Measurements from ENCODE around the gene NPHS1.

The NPHS1 gene

DNA sequence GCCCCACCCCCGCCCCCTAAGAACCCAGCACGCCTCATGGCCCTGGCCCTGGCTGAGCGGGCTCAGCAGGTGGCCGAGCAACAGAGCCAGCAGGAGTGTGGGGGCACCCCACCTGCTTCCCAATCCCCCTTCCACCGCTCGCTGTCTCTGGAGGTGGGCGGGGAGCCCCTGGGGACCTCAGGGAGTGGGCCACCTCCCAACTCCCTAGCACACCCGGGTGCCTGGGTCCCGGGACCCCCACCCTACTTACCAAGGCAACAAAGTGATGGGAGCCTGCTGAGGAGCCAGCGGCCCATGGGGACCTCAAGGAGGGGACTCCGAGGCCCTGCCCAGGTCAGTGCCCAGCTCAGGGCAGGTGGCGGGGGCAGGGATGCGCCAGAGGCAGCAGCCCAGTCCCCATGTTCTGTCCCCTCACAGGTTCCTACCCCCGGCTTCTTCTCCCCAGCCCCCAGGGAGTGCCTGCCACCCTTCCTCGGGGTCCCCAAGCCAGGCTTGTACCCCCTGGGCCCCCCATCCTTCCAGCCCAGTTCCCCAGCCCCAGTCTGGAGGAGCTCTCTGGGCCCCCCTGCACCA, 65.0 kb downstream of the NPHS1 start:
- DNase-seq, result no peak

DNA sequence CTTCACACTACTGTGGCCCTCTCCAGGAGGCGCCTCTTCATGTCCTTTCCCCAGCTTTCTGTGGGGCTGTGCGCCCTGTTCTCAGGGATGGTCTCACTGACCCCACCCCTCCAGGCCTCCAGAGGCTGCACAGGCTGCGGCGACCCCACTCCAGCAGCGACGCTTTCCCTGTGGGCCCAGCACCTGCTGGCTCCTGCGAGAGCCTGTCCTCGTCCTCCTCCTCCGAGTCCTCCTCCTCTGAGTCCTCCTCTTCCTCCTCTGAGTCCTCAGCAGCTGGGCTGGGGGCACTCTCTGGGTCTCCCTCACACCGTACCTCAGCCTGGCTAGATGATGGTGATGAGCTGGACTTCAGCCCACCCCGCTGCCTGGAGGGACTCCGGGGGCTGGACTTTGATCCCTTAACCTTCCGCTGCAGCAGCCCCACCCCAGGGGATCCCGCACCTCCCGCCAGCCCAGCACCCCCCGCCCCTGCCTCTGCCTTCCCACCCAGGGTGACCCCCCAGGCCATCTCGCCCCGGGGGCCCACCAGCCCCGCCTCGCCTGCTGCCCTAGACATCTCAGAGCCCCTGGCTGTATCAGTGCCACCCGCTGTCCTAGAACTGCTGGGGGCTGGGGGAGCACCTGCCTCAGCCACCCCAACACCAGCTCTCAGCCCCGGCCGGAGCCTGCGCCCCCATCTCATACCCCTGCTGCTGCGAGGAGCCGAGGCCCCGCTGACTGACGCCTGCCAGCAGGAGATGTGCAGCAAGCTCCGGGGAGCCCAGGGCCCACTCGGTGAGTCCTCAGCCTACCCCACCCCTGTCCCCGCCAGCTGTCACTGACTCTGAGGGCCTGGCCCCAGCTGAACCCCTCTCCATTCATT, 65.8 kb downstream of the NPHS1 start:
- no peak for DNase-seq

DNA sequence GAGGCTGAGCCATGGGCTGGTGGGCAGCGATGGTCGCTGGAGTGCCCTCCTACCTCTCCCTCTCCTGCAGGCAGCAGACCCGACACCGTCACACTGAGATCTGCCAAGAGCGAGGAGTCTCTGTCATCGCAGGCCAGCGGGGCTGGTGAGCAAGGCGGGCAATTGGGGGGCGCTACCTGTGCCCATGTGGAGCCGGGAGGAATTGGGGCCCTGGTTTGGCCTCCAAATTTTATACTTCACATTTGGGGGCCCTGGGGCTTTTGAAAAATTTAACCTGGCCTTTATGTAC, 67.0 kb downstream of the NPHS1 start:
- no peak for DNase-seq

DNA sequence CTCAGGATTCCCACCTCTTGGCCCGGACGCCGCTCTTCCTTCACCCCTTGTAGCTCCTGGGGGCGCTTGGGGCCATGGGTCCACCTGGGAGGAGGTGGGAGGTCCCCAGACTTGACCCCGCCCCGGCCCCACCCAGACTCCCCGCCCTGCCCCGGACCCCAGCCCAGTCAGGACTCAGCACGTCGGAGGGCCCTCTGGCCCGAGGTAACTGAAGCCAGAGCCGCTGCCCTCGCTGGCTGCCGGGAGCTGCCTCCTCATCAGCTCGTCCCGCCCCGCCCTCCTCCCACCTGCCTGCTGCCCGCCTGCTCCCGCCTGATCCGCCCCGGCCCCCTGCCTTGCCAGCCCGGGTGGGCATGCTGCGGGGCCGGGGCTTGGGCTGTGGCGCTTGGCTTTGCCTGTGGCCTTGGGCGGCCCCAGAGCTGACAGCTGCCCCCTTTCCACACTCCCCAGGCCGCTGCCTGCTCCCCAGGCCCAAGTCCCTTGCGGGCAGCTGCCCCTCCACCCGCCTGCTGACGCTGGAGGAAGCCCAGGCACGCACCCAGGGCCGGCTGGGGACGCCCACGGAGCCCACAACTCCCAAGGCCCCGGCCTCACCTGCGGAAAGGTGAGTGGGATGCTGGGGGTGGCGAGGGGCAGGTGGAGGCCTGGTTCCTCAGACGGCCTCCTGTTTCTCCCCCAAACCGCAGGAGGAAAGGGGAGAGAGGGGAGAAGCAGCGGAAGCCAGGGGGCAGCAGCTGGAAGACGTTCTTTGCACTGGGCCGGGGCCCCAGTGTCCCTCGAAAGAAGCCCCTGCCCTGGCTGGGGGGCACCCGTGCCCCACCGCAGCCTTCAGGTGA, 67.6 kb downstream of the NPHS1 start:
- DNase-seq, result no peak

DNA sequence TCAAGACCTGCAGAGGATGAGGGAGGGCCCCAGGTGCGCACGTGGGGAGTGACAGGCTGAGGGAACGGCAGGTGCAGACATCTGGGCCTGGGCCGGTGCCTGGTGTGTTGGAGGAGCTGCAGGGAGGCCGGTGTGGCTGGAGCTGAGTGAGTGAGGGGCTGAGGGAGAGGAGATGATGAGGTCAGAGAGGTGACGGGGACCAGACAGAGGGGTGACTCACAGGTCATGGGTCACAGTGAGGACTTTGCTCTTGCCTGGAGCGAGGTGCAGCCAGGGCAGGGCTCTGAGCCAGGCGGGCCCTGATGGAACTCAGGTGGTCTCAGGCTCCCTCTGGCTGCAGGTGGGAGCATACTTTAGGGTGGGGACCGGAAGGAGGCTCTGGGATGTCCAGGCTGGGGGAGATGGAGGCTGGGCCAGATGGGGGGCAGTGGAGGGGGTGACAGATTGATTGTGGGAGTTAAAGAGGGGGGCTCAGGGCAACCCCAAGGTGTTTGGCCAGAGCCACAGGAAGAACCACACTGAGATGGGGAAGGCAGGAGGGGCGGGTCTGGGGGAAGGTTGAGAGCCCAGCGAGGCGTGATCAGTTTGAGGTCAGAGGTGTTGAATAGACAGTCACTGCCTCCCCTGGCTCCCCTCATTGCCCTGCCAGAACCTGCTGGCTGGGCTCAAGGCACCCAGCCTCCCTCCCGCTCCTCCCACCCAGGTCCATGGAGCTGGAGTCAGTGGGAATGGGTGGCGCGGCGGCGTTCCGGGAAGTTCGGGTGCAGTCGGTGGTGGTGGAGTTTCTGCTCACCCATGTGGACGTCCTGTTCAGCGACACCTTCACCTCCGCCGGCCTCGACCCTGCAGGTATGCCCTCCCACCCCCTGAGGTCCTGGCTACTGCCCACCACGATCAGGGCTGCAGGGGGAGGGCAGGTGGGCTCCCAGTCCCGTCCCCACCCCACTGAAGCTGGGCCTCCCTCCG, 68.6 kb downstream of the NPHS1 start:
- no peak for DNase-seq

DNA sequence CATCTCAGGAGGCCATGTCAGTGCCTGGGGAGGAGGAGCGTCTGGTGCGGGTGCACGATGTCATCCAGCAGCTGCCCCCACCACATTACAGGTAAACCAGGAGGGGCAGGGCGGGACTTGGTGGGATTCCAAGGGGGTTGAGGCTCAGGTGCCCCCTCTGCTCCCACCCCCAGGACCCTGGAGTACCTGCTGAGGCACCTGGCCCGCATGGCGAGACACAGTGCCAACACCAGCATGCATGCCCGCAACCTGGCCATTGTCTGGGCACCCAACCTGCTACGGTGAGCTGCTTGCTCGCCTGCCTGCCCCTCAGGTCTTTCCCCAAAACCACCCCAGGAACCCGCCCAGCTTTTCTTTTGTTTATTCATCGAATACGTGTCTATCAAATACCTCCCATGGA, 69.7 kb downstream of the NPHS1 start:
- no peak for DNase-seq

DNA sequence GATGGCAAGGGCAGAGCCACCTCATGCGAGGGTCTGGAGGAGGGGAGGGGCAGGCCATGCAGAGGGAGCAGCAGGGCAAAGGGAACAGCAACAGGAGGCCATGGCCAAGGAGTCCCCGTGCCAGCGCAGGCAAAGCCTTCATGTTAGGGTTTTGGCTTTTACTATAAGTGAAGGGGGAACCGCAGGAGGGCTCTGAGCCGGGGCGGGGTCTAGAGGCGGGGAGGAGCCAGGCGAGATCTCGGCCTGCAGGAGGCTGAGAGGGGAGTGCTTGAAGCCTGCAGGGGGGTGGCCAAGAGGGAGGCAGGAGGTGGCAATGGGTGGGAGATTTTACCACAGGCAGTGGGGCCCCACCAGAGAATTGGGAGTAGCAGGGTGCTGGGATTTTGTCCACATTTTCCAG, 70.7 kb downstream of the NPHS1 start:
- no peak for DNase-seq

DNA sequence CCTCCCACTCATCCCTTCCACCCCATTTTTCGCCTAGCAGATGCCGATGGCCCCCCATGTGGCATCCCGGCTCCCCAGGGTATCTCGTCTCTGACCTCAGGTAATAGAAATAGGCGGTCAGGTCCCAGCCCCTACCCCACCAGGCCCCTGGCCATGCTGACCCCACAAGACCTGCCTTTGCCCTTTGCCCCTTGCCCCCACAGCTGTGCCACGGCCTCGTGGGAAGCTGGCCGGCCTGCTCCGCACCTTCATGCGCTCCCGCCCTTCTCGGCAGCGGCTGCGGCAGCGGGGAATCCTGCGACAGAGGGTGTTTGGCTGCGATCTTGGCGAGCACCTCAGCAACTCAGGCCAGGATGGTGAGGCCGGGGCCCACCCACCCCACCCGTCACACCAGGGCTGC, 71.6 kb downstream of the NPHS1 start:
- DNase-seq, result no peak

DNA sequence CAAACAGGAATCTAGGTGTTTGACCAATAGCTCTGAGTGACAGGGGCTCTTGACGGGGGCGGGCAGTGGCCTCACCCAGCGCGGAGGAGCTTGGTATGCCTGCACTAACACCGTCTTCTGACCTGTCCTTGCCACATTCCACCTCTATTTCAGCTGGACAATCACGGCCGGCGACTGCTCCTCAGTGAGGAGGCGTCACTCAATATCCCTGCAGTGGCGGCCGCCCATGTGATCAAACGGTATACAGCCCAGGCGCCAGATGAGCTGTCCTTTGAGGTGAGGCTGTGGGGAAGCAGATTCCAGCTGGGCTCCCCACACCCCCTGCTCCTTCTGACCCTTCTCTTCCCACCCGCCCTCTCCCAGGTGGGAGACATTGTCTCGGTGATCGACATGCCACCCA, 72.2 kb downstream of the NPHS1 start:
- DNase-seq, result no peak

DNA sequence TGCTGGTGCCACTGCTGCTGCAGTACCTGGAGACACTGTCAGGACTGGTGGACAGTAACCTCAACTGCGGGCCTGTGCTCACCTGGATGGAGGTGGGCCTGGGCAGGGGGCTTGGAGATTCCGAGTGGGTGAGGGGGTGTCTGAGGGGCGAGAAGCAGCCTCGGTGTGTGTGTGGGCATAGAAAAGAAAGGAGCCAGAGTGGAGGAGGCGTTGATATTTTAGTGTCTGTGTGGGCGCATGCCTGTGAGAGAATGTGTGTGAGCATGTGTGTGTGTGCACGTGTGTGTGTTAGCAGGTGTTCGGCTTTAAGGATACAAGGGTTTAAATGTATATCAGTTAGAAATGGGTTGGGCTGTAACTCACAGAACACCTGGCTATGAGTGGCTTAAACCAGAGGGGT, 73.3 kb downstream of the NPHS1 start:
- no peak for DNase-seq

DNA sequence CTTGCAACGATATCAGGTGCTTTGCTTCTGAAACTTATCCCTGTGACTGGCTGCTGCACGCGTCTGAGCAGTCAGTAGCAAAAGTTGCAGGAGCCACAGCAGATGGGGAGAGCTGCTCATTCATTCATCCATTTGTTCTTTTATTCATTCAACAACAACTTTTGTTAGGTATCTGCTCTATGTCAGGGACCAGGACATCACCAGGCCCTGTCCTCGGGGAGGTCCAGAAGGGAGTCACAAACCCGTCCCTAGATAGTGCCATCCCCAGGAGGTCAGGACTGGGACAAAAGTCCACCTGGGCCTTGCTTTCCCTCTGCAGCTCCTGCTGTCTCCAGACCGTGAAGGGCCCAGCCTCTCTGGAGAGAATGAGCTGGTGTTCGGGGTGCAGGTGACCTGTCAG, 74.3 kb downstream of the NPHS1 start:
- no peak for DNase-seq

DNA sequence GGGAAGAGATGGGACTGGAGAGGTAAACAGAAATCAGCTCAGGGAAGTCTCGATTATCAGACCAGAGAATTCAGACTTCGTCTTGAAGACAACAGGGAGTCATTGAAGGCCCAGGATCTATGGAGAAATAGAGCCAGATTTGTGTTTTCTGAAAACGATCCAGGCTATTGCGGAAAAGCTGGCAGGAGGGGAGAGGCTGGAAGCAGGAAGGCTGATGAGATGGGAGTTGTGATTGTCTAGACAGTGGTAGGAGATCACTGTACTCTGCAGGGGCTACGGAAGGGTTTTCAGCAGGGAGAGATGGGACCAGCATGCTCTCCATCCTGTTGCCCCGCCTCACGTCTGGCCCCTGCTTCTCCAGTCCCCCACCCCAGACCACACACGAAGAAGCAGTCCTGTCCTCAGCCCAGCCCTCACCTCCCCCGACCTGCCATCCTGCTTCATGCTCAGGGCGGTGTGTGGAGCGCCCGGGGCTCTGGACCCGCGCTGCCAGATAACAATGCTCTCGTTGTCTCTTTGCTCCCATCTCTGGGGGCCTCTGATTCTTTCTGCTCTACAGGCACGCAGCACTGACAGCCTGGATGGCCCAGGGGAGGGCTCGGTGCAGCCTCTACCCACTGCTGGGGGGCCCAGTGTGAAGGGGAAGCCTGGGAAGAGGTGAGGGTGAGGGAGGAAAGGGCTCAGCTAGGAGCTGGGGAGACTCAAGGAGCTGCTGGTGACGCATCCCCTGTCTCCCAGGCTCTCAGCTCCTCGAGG, 75.0 kb downstream of the NPHS1 start:
- peak; percentile 12 to 36 for DNase-seq

DNA sequence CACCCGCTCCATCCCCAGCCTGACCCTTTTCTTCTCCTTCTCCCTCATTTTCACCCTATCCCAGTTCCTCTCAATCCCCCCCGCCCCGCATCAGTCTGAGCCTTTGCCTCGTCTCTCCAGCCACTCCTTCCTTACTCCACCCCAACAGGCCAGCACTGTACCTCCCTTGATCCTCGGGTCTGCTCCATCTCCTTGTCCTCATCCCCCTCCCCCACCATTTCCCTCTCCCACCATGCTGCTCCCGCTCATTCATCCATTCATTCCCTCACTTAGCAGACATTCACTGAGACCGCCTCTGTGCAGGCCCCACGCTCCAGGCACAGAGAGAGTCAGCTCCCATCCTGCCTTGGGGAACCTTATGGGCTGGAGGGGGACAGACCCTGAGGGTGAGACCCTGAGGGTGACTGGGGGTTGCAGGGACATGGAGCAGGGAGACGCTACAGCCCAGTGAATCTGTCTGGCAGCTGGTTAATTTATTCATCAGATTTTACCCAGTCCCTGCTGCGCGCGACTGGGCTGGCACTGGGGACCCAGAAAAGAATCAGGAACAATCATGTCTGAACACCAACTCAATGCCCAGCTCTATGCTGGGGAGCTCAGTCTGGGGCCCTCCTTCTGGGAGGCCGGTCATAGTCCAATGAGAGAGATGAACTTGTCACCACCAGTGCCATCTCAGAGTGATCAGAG, 76.1 kb downstream of the NPHS1 start:
- DNase-seq, result peak in 1 of 2 donors; percentile 8
